K562 (cell line): ENCODE results near the gene RCC1. TPM values are rescaled to one million over a fixed set of nuclear protein-coding genes. Genes with fewer than 3 reads are reported as not detected.

Source experiments
- CTCF ChIP-seq, 3 experiments: IDR thresholded peaks in 2 of 3; conservative IDR thresholded peaks in 1 of 3; 2 replicates each; pipeline ENCODE4 v1.5.1; 2011 to 2012; ENCODE audit warnings: low read length in 3 of 3, mild to moderate bottlenecking in 3 of 3, control low read depth in 2 of 3, improper control_type of control experiment in 1 of 3, inconsistent platforms in 1 of 3, low read depth in 1 of 3, mixed read lengths in 1 of 3, moderate library complexity in 1 of 3; ENCODE audit not compliant: insufficient read depth in 2 of 3
- DMBX1 ChIP-seq: fragments of 250-450 bp; sonication (Bioruptor Pico); IDR thresholded peaks from 2 replicates; pipeline ENCODE4 v1.8.0; 2022; ENCODE audit warnings: inconsistent platforms, mild to moderate bottlenecking, moderate library complexity, borderline replicate concordance
- GABPB1 ChIP-seq: sonication (generic); formaldehyde crosslinking; IDR thresholded peaks from 2 replicates; pipeline ENCODE4 v1.8.0; 2022; ENCODE audit warnings: mild to moderate bottlenecking, missing genetic modification reagents
- NFE2 ChIP-seq: IDR thresholded peaks from 2 replicates; pipeline ENCODE4 v1.6.1; 2014; ENCODE audit warnings: antibody characterized with exemption, low read depth
- NR1H2 ChIP-seq: sonication (generic); formaldehyde crosslinking; IDR thresholded peaks from 2 replicates; pipeline ENCODE4 v1.4.0; 2020; ENCODE audit warnings: mild to moderate bottlenecking, missing genetic modification reagents
- NR2C2 ChIP-seq, 2 experiments: fragments of 200-800 bp in 1 of 2; sonication (Bioruptor generic) in 1 of 2; sonication (generic) in 1 of 2; formaldehyde crosslinking in 1 of 2; IDR thresholded peaks; 2 replicates each; pipeline versions ENCODE4 v1.6.1 to v1.8.0; 2016 to 2022; ENCODE audit warnings: mild to moderate bottlenecking in 1 of 2, missing compliant biosample characterization in 1 of 2, missing genetic modification characterization in 1 of 2, missing genetic modification reagents in 1 of 2
- PML ChIP-seq: IDR thresholded peaks from 2 replicates; pipeline ENCODE4 v1.6.1; 2012; ENCODE audit warnings: low read length, inconsistent platforms
- POU5F1 ChIP-seq: fragments of 150-350 bp; IDR thresholded peaks from 2 replicates; pipeline ENCODE4 v1.6.1; 2014; ENCODE audit warnings: borderline replicate concordance, low read length, low read depth, mild to moderate bottlenecking; ENCODE audit not compliant: partially characterized antibody
- PTBP1 ChIP-seq: fragments of 200-400 bp; formaldehyde crosslinking; IDR thresholded peaks from 2 replicates; pipeline ENCODE4 v1.6.1; 2017; ENCODE audit warnings: low read depth, low read length
- SETDB1 ChIP-seq: IDR thresholded peaks from one replicate; pipeline ENCODE4 v1.6.1; 2012; ENCODE audit warnings: low read length, control low read depth, inconsistent platforms
- SREBF2 ChIP-seq: sonication (generic); formaldehyde crosslinking; IDR thresholded peaks from 2 replicates; pipeline ENCODE4 v1.4.0; 2020; ENCODE audit warnings: mild to moderate bottlenecking, missing genetic modification reagents
- SUPT5H ChIP-seq: fragments of 450-650 bp; IDR thresholded peaks from 2 replicates; pipeline ENCODE4 v1.6.1; 2016
- UBTF ChIP-seq, 2 experiments: IDR thresholded peaks; 2 replicates each; pipeline ENCODE4 v1.6.1; 2012; ENCODE audit warnings: improper control_type of control experiment in 2 of 2, low read depth in 2 of 2, low read length in 2 of 2, borderline replicate concordance in 1 of 2
- XRCC4 ChIP-seq: IDR thresholded peaks from one replicate; pipeline ENCODE4 v1.6.1; 2011; ENCODE audit not compliant: insufficient read depth, insufficient read length; ENCODE audit errors: extremely low read depth
- ZNF780A ChIP-seq: fragments of 250-450 bp; sonication (Bioruptor Pico); IDR thresholded peaks from 2 replicates; pipeline ENCODE4 v1.5.0; 2021; ENCODE audit warnings: mild to moderate bottlenecking
- polyA plus RNA-seq, 8 experiments: library from polyadenylated mRNA; depleted of rRNA in 4 of 8; stranded (reverse) in 5 of 8; unstranded in 3 of 8; fragments of >200 nt; fragmentation: Nextera tagmentation in 2 of 8; fragmentation: Illumina TruSeq in 1 of 8; extraction: Ambion mirVana in 2 of 8; extraction: Trizol in 1 of 8; gene quantifications; 2 replicates each; pipeline versions ENCODE4 v1.2.1 to v1.2.3, GENCODE V29; 2011 to 2014; ENCODE audit warnings: inconsistent platforms in 1 of 8, missing spikeins in 1 of 8
- total RNA-seq, 7 experiments: library from RNA; depleted of rRNA in 6 of 7; stranded (reverse); fragments of >200 nt in 6 of 7; fragmentation: Illumina TruSeq in 2 of 7; extraction: Trizol in 2 of 7; gene quantifications; 2 replicates each; pipeline versions ENCODE4 v1.2.1 to v1.2.3, GENCODE V29; 2011 to 2021; ENCODE audit warnings: low replicate concordance in 1 of 7
- TF ChIP-seq, protein P1 (sequence below): fragments of 250-450 bp; sonication (Bioruptor Pico); IDR thresholded peaks from 2 replicates; pipeline ENCODE4 v1.4.0; 2020; ENCODE audit warnings: mild to moderate bottlenecking, moderate library complexity, borderline replicate concordance
- TF ChIP-seq, protein P2 (sequence below): fragments of 250-450 bp; sonication (Bioruptor Pico); IDR thresholded peaks from 2 replicates; pipeline ENCODE4 v1.8.0; 2022; ENCODE audit warnings: moderate library complexity, mild to moderate bottlenecking, inconsistent platforms
- TF ChIP-seq, protein P3 (sequence below): sonication (generic); formaldehyde crosslinking; IDR thresholded peaks from 2 replicates; pipeline ENCODE4 v1.8.0; 2023; ENCODE audit warnings: mild to moderate bottlenecking, missing genetic modification reagents

RCC1 gene
- total and polyA plus RNA-seq, 9 of the 15 experiments (the other 6 are each of a cell fraction or from before 2014, with no cell fraction given), result 16.4 to 202 (median 107) TPM

GRCh38 chr1:28518000-28518744 is 12.3 kb downstream of the RCC1 start (continued):
- TF ChIP-seq SUPT5H (peak; percentile 74), ZNF780A (no peak), SETDB1 (no peak), POU5F1 (peak; percentile 41), NR1H2 (0 out of 2 replicates have a peak, but pooled peaks have one; percentile 71), NFE2 (no peak), UBTF (IDR thresholded peaks at IDR 0.05; ENCODE audit: borderline replicate concordance in 1 of 2, low read depth in 2 of 2, low read length in 2 of 2) (no peak), PTBP1 (no peak), PML (0 out of 2 replicates have a peak, but pooled peaks have one; percentile 46), GABPB1 (CRISPR knock-in tag) (0 out of 2 replicates have a peak, but pooled peaks have one; percentile 9), CTCF (IDR thresholded peaks at IDR 0.05 in 2 of 3, conservative IDR thresholded peaks at IDR 0.05 in 1 of 3; ENCODE audit: insufficient read depth in 2 of 3, low read depth in 1 of 3, low read length in 3 of 3) (peak; percentile 96 to 99 (median 96)), DMBX1 (CRISPR knock-in tag) (peak; percentile 40), XRCC4 (no peak), SREBF2 (CRISPR knock-in tag) (no peak), NR2C2 (CRISPR knock-in tag; IDR thresholded peaks at IDR 0.05) (peak; percentile 62; the same call in 1 of the 2 replicates), NR2C2 (tag; IDR thresholded peaks at IDR 0.05) (no peak)
- TF ChIP-seq, protein P1, sequence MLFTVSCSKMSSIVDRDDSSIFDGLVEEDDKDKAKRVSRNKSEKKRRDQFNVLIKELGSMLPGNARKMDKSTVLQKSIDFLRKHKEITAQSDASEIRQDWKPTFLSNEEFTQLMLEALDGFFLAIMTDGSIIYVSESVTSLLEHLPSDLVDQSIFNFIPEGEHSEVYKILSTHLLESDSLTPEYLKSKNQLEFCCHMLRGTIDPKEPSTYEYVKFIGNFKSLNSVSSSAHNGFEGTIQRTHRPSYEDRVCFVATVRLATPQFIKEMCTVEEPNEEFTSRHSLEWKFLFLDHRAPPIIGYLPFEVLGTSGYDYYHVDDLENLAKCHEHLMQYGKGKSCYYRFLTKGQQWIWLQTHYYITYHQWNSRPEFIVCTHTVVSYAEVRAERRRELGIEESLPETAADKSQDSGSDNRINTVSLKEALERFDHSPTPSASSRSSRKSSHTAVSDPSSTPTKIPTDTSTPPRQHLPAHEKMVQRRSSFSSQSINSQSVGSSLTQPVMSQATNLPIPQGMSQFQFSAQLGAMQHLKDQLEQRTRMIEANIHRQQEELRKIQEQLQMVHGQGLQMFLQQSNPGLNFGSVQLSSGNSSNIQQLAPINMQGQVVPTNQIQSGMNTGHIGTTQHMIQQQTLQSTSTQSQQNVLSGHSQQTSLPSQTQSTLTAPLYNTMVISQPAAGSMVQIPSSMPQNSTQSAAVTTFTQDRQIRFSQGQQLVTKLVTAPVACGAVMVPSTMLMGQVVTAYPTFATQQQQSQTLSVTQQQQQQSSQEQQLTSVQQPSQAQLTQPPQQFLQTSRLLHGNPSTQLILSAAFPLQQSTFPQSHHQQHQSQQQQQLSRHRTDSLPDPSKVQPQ (CRISPR knock-in tag), result no peak
- TF ChIP-seq, protein P2, sequence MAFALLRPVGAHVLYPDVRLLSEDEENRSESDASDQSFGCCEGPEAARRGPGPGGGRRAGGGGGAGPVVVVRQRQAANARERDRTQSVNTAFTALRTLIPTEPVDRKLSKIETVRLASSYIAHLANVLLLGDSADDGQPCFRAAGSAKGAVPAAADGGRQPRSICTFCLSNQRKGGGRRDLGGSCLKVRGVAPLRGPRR (CRISPR knock-in tag), result no peak
- TF ChIP-seq, protein P3, sequence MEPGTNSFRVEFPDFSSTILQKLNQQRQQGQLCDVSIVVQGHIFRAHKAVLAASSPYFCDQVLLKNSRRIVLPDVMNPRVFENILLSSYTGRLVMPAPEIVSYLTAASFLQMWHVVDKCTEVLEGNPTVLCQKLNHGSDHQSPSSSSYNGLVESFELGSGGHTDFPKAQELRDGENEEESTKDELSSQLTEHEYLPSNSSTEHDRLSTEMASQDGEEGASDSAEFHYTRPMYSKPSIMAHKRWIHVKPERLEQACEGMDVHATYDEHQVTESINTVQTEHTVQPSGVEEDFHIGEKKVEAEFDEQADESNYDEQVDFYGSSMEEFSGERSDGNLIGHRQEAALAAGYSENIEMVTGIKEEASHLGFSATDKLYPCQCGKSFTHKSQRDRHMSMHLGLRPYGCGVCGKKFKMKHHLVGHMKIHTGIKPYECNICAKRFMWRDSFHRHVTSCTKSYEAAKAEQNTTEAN, result no peak
